CD4-positive, alpha-beta T cell treated with Interleukin-12 subunit alpha and Interleukin-12 subunit beta, for 1 hour (primary cell): ENCODE results near the gene PCDHGB5.
"Not testable (repeated sequence)": the region's sequence is repeated elsewhere in the genome, so short reads cannot be mapped to it uniquely, and the experiment has no call there.

ENCODE experiments used
- DNase-seq: peaks from one replicate; pipeline ENCODE4 v3.0.0-alpha.2; 2020

PCDHGB5 gene

DNA sequence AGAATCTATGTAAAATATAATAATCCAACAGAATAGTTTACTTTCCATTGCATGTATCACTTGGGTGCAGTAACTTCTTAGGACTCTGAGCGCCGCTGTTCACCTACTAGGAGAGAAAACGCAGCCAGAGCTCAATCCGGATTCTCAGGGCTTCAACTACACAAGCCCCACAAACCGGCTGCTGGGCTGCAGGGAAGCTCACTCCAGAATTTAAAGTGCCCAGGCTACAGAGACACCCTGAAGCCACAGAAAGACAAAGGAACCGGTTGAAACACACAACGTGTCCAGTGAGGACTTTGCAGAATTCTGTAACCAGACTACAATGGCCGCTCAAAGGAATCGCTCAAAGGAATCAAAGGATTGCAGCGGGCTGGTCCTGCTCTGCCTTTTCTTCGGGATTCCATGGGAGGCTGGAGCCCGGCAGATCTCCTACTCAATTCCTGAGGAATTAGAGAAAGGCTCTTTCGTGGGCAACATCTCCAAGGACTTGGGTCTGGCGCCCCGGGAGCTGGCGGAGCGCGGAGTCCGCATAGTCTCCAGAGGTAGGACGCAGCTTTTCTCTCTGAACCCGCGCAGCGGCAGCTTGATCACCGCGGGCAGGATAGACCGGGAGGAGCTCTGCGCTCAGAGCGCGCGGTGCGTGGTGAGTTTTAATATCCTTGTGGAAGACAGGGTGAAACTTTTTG is 15.2 kb downstream of the PCDHGB5 start, which contains the start of gene PCDHGA10:
Gene PCDHGA10, plus strand, starts transcription at position 134 of the 686 bp plus-strand sequence. Its CDS starts 189 bp downstream, at position 323.
- peak; percentile 63 for DNase-seq

DNA sequence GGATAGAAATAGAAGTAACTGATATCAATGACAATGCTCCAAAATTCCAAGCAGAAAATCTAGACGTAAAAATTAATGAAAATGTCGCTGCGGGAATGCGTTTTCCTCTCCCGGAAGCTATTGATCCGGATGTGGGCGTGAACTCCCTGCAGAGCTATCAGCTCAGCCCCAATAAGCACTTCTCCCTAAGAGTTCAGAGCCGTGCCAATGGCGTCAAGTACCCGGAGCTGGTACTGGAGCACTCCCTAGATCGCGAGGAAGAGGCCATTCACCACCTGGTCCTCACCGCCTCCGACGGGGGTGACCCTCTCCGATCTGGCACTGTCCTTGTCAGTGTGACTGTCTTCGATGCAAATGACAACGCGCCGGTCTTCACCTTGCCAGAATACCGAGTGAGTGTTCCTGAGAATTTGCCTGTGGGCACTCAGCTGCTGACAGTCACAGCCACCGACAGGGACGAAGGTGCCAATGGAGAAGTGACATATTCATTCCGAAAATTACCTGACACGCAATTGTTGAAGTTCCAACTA is 15.9 kb downstream of the PCDHGB5 start:
- DNase-seq: no peak

DNA sequence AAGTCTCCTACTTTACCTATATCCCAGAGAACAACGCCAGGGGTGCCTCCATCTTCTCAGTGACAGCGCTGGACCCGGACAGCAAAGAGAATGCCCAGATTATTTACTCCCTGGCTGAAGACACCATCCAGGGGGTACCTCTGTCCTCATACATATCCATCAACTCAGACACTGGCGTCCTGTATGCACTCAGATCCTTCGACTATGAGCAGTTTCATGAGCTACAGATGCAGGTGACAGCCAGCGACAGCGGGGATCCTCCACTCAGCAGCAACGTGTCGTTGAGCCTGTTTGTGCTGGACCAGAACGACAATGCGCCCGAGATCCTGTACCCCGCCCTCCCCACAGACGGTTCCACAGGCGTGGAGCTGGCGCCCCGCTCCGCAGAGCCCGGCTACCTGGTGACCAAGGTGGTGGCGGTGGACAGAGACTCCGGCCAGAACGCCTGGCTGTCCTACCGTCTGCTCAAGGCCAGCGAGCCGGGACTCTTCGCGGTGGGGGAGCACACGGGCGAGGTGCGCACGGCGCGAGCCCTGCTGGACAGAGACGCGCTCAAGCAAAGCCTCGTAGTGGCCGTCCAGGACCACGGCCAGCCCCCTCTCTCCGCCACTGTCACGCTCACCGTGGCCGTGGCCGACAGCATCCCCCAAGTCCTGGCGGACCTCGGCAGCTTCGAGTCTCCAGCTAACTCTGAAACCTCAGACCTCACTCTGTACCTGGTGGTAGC is 17.0 kb downstream of the PCDHGB5 start:
- not testable (repeated sequence) for DNase-seq

DNA sequence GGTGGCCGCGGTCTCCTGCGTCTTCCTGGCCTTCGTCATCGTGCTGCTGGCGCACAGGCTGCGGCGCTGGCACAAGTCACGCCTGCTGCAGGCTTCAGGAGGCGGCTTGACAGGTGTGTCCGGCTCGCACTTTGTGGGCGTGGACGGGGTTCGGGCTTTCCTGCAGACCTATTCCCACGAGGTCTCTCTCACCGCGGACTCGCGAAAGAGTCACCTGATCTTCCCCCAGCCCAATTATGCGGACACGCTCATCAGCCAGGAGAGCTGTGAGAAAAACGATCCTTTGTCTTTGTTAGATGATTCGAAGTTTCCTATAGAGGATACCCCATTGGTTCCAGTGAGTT is 17.5 kb downstream of the PCDHGB5 start:
- not testable (repeated sequence) for DNase-seq

DNA sequence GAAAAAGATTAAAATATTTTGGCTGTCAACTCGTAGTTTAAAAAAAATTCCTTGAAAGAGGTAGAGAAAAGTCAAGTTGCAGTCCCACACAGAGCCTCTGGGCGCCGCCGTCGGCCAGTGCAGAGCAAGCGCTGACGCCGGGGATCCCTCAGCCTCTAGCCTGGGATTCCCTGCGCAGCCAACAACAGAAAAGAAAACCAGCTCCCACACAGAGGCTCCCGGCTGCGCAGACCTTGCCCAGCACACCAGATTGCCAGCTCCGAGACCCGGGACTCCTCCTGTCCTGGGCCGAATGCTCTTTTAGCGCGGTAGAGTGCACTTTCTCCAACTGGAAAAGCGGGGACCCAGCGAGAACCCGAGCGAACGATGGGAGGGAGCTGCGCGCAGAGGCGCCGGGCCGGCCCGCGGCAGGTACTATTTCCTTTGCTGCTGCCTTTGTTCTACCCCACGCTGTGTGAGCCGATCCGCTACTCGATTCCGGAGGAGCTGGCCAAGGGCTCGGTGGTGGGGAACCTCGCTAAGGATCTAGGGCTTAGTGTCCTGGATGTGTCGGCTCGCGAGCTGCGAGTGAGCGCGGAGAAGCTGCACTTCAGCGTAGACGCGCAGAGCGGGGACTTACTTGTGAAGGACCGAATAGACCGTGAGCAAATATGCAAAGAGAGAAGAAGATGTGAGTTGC is 19.9 kb downstream of the PCDHGB5 start, which contains the start of gene PCDHGB7:
Gene PCDHGB7, plus strand, starts transcription at position 184 of the 679 bp plus-strand sequence. Its CDS starts 183 bp downstream, at position 367.
- DNase-seq: peak; percentile 40

DNA sequence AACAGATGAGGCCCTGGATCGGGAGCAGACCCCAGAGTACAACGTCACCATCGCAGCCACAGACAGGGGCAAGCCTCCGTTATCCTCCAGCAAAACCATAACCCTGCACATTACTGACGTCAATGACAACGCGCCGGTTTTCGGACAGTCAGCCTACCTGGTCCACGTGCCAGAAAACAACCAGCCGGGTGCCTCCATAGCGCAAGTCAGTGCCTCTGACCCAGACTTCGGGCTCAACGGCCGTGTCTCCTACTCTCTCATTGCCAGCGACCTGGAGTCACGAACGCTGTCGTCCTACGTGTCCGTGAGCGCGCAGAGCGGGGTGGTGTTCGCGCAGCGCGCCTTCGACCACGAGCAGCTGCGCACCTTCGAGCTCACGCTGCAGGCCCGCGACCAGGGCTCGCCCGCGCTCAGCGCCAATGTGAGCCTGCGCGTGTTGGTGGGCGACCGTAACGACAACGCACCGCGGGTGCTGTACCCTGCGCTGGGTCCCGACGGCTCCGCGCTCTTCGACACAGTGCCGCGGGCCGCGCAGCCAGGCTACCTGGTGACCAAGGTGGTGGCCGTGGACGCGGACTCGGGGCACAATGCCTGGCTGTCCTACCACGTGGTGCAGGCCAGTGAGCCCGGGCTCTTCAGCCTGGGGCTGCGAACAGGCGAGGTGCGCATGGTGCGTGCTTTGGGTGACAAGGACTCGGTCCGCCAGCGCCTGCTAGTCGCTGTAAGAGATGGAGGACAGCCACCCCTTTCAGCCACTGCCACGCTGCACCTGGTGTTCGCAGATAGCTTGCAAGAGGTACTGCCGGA is 21.5 kb downstream of the PCDHGB5 start:
- DNase-seq: no peak

DNA sequence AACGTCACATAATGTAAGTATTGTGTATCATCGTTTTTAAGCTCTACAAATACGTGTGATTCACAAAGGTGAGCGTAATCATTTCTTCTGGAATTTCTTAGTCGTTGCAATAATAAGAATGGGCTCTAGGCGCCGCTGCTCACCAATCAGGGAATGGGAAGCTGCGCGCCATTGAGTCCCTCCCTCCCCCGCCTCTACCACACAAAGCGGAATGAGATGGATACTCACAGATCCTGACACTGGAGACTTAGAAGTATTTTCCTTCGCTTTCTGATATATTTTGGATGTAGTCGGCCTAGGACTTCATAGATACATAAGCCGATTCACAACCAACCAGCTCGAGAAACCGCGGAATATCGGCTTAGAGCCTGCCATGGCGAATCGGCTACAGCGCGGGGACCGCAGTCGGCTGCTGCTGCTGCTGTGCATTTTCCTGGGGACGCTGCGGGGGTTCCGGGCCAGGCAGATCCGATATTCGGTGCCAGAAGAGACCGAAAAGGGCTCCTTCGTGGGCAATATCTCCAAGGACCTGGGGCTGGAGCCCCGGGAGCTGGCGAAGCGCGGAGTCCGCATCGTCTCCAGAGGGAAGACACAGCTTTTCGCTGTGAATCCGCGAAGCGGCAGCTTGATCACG is 23.2 kb downstream of the PCDHGB5 start, which contains the start of gene PCDHGA11:
Gene PCDHGA11, plus strand, starts transcription at position 197 of the 634 bp plus-strand sequence. Its CDS starts 177 bp downstream, at position 374.
- peak; percentile 50 for DNase-seq

DNA sequence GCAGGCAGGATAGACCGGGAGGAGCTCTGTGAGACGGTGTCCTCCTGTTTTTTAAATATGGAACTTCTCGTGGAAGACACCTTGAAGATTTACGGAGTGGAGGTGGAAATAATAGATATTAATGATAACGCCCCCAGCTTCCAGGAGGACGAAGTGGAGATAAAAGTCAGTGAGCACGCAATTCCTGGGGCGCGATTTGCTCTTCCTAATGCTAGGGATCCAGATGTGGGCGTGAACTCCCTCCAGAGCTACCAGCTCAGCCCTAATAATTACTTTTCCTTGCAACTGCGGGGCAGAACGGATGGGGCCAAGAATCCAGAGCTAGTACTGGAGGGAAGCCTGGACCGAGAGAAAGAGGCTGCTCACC is 23.7 kb downstream of the PCDHGB5 start:
- DNase-seq: no peak

DNA sequence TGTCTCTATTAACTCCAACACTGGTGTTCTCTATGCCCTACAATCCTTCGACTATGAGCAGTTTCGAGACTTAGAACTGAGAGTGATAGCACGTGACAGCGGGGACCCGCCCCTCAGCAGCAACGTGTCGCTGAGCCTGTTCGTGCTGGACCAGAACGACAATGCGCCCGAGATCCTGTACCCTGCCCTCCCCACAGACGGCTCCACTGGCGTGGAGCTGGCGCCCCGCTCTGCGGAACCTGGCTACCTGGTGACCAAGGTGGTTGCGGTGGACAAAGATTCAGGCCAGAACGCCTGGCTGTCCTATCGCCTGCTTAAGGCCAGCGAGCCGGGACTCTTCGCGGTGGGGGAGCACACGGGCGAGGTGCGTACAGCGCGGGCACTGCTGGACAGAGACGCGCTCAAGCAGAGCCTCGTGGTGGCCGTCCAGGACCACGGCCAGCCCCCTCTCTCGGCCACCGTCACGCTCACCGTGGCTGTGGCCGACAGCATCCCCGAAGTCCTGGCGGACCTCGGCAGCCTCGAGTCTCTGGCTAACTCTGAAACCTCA is 25.1 kb downstream of the PCDHGB5 start:
- no peak for DNase-seq

DNA sequence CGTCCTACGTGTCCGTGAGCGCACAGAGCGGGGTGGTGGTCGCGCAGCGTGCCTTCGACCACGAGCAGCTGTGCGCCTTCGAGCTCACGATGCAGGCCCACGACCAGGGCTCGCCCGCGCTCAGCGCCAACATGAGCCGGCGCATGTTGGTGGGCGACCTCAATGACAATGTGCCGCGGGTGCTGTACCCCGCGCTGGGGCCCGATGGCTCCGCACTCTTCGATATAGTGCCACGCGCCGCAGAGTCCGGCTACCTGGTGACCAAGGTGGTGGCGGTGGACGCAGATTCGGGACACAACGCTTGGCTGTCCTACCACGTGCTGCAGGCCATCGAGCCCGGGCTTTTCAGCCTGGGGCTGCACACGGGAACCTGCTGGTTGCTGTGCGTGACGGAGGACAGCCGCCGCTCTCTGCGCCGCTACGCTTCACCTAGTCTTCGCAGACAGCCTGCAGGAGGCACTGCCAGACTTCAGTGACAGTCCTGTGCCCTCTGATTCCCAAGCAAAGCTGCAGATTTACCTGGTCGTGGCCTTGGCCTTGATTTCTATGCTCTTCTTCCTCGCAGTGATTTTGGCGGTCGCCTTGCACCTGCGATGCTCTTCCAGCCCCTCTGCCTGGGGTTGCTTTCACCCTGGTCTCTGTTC is 30.2 kb downstream of the PCDHGB5 start:
- DNase-seq: no peak

DNA sequence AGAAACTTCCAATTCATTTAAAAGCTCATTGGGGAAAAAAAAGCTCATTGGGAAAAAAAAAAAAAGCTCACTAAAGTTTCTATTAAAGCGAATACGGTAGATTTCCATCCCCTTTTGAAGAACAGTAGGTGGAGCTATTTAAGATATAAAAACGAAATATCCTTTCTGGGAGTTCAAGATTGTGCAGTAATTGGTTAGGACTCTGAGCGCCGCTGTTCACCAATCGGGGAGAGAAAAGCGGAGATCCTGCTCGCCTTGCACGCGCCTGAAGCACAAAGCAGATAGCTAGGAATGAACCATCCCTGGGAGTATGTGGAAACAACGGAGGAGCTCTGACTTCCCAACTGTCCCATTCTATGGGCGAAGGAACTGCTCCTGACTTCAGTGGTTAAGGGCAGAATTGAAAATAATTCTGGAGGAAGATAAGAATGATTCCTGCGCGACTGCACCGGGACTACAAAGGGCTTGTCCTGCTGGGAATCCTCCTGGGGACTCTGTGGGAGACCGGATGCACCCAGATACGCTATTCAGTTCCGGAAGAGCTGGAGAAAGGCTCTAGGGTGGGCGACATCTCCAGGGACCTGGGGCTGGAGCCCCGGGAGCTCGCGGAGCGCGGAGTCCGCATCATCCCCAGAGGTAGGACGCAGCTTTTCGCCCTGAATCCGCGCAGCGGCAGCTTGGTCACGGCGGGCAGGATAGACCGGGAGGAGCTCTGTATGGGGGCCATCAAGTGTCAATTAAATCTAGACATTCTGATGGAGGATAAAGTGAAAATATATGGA is 32.8 kb downstream of the PCDHGB5 start, which contains the start of gene PCDHGA12:
Gene PCDHGA12, plus strand, starts transcription at position 176 of the 782 bp plus-strand sequence. Its CDS starts 253 bp downstream, at position 429.
- no peak for DNase-seq

DNA sequence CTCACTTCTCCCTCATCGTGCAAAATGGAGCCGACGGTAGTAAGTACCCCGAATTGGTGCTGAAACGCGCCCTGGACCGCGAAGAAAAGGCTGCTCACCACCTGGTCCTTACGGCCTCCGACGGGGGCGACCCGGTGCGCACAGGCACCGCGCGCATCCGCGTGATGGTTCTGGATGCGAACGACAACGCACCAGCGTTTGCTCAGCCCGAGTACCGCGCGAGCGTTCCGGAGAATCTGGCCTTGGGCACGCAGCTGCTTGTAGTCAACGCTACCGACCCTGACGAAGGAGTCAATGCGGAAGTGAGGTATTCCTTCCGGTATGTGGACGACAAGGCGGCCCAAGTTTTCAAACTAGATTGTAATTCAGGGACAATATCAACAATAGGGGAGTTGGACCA is 33.5 kb downstream of the PCDHGB5 start:
- no peak for DNase-seq

DNA sequence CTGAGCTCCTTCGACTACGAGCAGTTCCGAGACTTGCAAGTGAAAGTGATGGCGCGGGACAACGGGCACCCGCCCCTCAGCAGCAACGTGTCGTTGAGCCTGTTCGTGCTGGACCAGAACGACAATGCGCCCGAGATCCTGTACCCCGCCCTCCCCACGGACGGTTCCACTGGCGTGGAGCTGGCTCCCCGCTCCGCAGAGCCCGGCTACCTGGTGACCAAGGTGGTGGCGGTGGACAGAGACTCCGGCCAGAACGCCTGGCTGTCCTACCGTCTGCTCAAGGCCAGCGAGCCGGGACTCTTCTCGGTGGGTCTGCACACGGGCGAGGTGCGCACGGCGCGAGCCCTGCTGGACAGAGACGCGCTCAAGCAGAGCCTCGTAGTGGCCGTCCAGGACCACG is 34.6 kb downstream of the PCDHGB5 start:
- not testable (repeated sequence) for DNase-seq

DNA sequence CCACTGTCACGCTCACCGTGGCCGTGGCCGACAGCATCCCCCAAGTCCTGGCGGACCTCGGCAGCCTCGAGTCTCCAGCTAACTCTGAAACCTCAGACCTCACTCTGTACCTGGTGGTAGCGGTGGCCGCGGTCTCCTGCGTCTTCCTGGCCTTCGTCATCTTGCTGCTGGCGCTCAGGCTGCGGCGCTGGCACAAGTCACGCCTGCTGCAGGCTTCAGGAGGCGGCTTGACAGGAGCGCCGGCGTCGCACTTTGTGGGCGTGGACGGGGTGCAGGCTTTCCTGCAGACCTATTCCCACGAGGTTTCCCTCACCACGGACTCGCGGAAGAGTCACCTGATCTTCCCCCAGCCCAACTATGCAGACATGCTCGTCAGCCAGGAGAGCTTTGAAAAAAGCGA is 35.0 kb downstream of the PCDHGB5 start:
- not testable (repeated sequence) for DNase-seq

DNA sequence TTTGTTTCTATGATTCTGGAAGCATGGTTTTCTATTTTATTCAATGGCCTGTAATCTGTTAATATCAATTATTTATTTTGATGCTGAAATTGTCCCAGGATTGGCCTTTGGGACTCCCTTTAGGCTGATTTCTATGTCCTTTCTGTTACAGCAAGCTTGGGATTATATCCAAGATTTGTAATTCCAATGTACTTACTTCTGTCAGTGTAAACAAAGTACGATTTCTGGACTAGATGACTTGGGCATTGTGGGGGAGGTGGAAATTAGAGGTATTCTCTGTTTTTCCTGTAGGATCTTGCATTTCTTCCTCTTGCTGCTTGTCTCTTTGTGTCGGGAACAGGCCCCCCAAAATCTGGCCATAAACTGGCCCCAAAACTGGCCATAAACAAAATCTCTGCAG is 36.3 kb downstream of the PCDHGB5 start:
- DNase-seq: no peak

DNA sequence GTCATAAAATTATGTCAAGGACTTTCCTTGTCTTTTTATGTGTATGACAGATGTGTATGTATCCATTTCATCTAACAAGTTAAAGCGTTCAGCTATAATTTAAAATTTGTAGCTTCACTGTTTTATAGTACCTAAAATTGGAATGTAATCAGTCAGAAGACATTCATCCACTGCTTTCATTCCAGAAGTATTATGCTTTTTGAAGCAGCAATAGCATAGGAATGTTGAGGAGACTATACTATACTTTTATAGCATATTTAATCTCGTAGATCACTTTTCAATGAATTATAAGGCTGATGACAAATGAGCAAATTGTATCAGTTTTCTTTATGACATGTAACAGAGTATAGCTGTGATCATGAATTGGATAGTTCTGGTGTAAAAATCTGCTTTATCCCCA is 39.5 kb downstream of the PCDHGB5 start:
- DNase-seq: no peak

DNA sequence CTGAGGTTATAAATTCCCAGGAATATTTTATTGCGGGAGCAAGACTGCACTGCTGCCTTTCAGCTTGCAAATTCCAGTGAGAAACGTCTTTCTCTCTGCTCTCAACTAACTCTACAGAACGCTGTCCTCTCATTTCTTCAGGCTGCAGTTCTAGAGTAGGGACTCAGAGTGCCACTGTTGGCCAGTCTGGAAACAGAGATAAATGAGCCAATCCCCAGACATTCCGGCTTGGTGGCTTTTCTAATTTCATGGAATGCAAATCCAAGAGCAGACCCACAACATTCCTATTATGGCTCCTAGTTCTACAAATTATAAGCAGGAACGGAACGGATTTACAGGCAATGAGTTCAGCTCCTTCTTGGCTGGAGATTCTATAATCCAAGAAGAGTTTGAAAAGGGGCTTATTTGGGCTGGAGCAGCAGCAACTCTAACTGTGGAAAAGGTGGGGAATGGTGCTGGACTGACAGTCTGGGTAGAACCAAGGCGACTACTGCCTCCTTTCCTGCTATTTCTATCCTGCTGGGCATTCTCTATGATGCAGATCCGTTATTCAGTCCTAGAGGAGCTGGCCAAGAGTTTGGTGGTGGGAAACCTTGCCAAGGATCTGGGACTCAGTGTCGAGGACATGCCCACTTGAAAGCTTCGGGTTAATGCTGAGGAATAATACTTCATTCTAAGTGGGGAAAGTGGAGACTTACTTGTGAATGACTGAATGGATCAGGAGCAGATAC is 41.8 kb downstream of the PCDHGB5 start:
- DNase-seq: no peak

DNA sequence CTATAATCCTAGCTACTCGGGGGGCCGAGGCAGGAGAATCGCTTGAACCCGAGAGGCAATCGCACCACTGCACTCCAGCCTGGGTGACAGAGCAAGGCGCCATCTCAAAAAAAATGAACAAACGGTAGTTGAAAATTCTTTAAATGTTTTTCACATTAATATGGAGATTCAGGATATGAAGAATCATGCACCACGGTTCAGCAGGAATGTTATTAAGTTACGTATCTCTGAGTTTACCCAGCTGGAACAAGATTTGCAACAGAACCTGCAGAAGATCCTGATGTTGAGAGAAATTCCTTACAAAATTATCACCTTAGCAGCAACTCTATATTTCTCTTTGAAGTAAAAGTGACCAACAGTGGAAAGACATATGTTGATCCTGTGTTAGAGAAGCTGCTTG is 42.6 kb downstream of the PCDHGB5 start:
- DNase-seq: no peak

DNA sequence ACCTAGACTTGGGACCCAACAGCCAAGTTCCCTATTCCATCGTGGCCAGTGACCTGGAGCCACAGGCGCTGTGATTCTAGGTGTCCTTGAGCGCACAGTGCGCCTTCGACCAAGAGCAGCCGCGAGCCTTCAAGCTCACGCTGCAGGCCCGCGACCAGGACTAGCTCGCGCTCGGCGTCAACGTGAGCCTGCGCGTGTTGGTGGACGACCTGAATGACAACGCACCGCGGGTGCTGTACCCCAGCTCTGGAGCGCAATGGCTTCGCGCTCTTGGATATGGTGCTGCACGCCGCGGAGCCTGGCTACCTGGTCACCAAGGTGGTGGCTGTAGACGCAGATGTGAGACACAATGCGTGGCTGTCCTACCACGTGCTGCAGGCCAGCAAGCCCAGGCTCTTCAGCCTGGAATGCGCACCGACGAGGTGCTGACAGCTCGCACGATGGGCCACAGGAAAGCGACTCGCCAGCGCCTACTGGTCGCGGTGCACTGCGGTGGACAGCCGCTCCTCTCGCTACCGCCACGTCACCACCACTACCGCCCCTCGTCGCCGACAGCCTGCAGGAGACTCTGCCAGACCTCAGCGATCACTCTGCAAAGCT is 43.9 kb downstream of the PCDHGB5 start:
- no peak for DNase-seq
